Measurements from ENCODE around the gene GRIA3.
A peak's percentile ranks its signal among the peaks of the same experiment; 100 is the strongest.

The GRIA3 gene

DNA sequence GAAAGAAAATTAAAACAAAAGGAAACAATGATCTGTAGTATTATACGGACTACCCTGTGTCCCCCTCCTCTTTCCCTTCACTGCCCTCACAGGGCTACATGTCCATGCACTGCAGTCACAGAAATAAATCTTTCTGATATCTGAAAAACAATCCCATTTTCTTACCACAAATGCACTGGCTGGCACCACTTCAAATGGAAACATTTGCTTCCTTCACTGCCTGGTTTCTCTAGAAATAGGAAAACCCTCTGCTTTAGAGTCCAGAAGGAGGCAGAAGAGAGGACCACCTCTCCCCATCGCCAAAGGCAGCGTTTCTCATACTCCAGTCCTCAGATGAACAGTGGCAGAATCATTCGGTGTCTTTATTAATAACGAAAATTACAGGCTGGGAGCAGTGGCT lies 98.2 kb downstream of the GRIA3 start:
- no peak for DNase-seq

DNA sequence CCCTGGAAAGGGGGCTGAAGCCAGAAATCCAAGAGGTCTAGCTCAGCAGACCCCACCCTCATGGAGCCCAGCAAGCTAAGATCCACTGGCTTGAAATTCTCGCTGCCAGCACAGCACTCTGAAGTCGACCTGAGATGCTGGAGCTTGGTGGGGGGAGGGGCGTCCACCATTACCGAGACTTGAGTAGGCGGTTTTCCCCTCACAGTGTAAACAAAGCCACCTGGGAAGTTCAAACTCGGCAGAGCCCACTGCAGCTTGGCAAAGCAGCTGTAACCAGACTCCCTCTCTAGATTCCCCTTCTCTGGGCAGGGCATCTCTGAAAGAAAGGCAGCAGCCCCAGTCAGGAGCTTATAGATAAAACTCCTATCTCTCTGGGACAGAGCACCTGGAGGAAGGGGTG lies 99.3 kb downstream of the GRIA3 start:
- DNase-seq, result peak; percentile 43

DNA sequence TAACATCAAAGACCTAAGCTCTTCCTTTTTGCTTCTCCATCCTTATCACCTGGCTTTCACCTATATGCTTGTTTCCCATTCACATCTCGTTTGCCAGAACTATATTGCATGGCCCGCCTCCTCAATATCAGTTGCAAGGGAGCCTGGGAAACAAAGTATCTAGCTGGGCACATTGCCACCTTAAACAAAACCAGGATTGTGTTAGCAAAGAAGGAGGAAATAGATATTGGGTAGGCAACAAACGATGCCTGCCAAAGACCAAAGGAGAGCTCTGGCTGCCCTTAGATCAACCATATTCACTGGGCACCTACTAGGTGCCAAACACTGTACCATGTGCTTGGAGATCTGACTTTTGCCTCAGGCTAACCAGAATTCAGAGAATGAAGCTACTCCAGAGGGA lies 107.5 kb downstream of the GRIA3 start:
- DNase-seq, result no peak

DNA sequence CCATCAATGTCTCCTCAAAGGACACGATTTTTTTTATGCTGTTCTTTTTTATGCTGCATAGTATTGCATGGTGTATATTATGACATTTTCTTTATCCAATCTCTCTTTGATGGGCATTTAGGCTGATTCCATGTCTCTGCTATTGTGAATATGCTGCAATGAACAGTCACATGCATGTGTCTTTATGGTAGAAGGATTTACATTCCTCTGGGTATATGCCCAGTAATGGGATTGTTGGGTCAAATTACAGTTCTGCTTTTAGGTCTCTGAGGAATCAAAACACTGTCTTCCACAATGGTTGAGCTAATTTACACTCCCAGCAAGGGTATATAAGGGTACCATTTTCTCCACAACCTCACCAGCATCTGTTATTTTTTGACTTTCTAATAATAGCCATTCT lies 113.9 kb downstream of the GRIA3 start:
- DNase-seq, result no peak

DNA sequence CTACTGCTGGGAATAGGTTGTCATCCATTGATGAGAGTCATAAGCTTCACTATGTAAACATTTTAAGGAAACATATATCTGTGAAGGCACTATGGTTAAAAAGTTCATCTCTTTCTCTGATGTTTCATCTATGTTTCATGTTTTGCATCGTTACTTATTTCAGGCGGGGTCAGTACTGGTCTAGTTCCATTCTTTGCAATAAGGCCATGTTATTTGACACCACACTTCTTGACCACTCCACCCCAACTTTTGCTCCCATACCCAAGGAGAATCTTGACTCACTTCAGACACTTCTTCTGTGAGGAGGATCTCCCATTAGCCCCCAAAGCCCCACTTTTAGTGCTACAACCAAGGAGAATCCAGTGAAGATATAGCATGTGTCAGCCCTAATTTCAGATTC lies 119.4 kb downstream of the GRIA3 start:
- no peak for DNase-seq

DNA sequence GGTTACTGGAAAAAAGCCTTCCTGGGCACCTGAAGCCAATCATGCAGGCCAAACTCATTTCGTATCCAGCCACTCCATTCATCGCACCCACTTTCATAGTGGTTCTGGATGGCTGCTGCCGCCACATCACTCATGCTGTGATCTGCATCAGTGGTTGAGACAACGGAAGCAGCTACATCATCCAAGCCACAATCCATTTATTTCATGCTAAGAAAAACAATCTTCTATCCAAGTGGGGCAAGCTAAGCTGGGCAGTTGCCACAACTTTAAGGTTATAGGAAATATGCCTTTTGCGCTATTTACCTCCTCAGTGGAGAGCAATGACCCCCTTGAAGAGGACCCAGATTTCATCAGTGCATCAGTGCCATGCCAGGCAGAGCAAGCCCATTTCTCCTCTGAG lies 124.6 kb downstream of the GRIA3 start:
- no peak for DNase-seq

DNA sequence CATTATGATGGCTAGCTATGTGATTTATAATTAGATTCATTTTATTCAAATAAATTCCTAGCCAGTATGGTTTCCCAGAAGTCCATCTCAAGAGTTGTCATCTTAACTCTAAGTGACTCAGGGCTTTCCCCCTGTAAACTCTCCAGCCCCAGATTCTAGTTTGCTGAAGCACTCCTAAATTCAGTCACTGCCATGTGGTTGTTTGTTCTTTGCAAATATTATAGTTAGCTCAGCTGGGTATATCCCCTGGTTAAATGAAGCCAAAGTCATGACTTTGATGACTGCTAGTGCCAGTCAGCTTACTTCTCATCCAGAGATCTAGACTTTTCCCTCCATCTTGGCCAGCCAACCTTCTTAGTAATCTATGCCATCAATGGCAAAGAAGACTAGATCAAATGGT lies 126.0 kb downstream of the GRIA3 start:
- no peak for DNase-seq

DNA sequence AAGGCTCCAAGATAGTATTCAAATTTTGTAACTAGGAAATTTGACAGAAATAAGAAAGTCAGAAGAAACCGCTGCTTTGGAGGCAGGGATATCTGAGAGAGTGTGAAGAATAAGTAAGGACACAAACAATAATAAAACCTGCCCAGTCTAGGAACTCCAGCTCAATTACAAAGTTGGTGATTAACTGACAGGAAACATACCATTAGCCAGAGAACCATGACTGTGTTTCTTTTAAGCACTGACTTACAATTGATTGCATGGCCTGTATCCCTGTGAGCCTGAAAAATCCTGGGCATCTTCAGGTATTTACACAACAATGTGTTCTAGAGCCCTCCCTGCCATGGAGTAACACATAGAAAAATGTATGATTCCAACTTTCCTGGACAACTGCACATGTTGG lies 127.4 kb downstream of the GRIA3 start:
- no peak for DNase-seq

DNA sequence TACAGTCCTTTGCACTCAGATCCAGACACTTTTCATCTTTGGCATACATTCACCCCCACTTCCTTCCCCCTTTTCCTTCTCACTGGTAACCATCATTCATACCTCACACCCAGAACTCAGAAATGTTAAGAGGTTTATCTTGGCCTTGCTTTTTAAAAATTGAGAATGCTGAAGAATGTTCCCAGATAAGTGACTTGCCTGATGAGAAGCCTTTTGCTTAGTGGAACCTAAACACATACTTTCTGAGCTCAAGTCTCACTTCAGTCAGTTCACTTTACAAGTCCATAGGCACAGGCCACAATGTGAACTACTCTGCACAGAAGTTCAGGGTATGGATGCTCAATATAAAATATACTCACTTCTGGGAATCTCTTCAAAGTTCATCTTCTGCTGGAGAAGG lies 129.4 kb downstream of the GRIA3 start:
- DNase-seq, result no peak

DNA sequence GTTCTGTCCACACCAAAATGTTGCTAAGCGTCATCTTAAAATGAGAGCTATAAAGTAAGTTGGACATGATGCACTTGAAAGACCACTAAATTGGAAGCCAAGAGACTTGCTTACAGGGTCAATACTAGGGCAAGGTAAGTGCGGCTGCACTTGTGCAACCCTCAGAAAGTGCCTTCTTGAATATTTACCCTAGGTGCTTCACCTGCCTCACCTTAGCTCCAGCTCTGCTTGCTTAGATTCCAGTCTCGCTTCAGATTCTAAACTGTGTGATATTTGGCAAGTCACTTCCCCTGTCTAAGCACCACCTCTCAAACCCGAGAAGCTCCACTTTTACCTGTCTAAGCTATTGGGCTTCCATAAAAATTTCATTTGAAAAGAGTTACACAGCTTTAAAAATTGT lies 136.5 kb downstream of the GRIA3 start:
- DNase-seq, result no peak

DNA sequence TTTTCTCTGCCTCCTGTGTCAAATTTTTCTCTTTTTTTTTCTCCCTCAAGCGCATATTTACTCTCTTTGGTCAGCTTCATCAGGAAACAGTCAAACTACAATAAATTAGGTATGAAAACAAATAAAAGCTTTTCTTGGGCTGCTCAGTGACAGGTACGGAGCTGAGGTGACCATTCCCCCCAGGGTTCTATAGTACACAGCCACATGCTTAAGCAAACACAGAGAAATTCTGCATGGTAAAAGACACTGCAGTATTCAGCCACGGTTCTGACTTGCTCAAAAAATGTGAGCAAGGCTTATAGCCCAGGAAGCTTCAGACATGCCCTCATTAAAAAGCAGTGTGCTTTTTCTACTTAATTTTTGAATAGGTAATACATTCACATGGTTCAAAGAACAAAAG lies 138.5 kb downstream of the GRIA3 start:
- no peak for DNase-seq

DNA sequence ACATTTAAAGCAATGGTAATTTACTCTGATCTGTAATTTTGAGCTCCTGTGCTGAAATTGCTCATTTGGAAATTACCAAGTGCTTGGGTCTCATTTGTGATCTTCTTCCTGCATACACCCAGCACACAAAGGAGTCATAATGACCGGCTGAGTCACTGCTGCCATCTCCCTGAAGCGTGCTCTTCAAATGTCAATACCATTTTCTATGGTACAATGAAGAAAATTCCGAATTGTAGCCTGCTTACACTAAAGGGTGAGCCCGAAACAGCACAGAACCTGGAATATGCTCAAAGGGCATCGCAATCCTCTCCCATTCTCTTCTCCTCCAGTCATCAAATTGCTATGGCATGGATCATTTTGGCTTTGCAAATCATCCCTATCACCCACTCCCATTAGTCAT lies 140.5 kb downstream of the GRIA3 start:
- DNase-seq, result no peak

DNA sequence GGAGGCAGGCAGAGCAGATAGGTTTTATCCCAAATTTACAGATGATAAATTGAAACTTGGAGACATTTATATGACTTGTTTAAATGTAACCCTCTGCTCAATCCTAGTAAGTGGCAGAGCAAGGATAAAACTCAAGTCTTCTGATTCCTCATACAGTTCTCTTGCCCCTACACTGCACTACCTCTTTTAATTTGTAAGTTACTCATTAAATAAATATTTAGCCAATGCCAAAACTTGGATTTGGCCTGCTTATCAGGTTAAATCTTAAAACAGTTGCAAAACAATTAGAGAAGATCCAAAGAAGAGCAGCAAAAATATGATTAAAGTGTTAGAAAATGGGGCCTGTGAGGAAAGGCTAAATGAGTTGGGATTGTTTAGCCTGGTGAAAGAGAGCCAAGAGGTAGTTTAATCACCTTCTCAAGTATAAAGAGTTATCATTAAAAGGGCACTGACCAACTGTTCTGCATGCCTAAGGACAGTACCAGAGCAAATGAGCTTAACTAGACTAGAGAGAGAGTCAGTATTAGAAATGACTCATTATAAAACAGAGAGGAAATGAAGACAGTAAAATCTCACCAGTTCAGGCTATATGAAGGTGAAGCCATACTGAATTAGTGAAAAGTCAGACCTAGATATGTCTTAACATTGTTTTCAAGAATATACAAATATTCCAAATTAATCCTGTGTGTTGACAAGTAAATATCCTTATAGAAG lies 146.3 kb downstream of the GRIA3 start:
- no peak for DNase-seq

DNA sequence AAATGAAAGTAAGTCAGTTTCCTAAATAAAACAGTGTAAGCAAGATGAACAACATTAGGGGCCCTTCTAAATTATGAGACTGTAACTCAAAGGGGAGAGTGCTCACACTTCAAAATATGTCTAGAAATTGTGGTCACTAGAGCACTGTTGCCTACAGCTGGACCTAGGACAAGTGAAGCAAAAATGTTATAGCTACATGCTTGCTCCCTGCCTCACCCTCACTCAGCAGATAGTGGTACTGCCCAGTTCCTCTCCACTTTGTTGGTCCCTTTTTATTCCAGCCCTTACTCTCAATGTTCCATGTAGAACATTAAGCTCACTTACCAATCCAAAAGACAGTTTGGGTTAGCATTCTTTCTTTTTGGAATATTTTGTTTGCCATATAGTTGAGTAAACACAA lies 147.3 kb downstream of the GRIA3 start:
- DNase-seq, result no peak

DNA sequence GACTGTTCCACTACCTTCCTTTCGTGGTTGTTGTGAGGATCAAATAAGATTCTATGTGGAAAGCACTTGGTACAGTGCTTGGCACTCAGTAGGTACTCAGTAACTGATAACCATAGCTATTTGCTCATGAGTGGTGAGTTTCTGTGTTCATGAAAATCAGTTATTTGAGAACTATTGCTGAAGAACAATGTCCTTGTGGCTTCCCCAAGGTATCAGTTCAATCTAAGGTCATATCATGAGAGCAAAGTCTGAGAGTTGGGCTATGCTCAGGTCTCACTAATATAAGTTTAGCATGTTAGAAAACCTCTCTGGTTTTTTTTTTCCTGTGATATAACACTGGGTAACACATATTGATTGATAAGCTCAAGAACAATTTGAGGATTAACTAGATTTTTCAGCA lies 147.8 kb downstream of the GRIA3 start:
- DNase-seq, result no peak

DNA sequence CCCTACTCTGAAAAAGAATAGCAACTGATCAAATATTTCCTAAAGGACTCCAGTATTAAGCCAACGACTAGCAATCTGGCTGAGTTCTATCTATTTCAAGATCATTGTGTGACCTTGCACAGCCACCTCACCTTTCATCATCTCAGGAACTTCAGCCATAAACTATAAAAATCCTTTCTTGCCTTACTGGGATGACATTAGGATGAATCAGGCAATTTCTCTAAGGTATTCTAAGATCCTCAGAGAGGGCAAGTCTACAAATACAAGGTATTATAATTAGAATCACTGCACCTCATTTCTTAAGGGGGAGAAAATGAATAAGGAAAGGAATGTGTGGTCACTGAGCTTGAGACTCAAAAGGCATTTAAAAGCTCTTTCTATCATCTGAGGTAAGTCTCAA lies 152.6 kb downstream of the GRIA3 start:
- DNase-seq, result no peak

DNA sequence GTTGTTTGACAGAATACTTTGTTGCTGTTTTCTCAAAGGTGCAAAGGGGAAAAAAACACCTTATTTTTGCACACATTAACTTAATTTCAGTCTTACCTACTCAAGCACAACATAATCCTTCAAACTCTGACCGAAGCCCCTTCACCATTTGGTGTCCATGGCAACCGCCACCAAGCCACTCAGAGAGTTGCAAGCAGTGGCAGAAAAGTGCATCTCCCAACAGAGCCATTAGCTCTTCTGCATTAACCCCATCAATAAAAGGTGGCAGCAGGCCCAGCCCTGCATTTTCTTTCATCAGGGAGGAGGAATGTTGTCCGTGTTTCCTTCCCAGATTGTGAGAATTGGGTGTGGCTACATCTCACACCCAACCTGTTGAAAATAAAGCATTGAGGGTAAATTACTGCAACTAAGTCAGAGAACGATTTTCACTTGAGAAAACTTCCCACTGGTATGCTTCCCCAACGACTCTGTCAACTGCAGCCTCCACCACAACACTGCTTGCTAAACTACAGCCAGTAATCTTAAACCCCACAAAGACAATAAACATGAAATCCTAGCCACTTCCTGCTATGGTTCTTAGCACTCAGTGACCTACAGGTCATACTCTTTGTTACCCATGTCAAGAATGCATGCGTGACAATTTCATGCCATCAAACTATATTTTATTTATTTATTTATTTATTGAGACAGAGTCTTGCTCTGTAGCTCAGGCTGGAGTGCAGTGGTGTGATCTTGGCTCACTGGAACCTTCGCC lies 154.0 kb downstream of the GRIA3 start:
- no peak for DNase-seq

DNA sequence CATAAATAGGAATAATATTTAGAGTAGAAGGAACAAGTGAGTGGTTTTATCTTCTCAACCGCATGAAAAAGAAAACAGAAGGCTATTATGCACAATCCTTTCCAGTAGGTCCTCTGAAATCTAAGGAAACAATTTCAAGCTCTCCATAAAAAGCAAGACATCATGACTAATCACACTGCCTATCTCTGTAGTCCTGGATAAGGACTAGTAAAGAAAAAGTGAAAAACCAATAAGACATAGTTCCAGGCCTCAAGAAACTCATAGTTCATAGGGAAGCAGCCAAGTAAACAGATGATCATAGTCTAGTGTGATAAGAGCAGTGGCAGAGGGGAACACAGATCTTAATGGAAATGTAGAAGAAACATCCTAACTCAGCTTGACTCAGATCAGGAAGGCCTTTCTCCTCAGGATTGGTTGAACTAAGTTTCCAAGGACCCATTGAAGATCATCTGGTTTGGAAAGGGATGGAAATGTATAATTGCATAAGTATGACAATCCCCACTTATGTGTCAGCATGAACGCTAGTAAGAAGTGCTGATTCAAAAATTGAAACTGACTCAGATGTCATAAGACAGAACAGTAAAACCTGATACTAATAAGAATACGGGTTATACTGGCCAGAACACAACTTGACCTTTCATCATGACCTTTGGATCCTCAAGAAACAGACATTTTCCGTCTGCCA lies 155.3 kb downstream of the GRIA3 start:
- DNase-seq, result no peak

DNA sequence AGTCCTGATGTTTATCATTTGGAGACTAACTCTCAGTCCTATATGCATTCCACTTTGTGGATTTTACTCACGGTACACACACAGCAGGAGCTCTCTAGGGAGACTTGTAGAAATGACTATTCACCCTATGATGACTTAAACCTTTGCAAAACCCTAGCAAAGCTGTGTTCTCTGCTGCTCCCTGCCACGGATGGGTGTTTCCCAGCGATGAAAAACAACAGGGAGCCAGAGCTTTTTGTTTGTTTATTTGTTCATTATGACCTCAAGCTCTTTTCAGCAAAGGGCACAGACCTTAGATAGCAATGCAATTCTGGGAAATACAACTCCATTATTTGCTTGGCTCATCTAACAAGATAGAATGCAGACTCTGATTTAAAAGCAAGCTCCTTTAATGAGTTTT lies 156.6 kb downstream of the GRIA3 start:
- no peak for DNase-seq

DNA sequence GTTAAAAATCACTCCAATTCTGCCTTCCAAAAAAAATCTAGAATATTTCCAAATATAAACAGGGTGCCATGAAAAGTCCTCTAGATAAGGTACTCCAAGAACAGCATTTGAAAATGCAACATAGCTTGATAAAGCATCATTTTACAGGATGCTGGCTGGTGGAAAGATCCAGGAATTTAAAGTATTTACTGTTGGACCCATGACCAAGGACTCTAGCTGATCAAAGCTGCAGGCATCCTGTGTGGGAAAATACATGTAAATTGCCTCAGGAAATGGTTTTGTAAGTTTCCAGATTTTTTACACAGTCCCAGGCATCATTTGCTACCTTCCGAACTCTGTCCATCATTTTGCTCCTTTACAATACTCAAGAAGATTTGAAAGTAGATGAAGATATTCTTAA lies 164.4 kb downstream of the GRIA3 start:
- DNase-seq, result no peak

DNA sequence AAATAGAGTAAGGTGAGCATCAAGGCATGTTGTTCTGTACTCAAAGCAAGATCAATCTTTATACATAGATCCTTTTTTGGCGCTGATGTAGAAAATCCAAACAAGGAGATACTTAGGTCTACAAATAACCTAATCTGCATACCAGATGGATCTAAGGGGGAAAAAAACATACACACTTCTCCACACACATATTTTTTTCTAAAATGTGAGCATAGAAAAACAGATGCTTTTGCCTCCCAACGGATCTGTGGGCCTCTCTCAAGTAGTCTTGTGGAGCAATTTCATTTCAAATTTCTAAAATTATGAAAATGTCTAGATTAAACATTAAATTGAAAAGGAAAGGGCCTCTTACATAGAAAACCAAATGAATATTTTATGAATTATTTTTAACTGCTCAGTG lies 166.1 kb downstream of the GRIA3 start:
- DNase-seq, result no peak

DNA sequence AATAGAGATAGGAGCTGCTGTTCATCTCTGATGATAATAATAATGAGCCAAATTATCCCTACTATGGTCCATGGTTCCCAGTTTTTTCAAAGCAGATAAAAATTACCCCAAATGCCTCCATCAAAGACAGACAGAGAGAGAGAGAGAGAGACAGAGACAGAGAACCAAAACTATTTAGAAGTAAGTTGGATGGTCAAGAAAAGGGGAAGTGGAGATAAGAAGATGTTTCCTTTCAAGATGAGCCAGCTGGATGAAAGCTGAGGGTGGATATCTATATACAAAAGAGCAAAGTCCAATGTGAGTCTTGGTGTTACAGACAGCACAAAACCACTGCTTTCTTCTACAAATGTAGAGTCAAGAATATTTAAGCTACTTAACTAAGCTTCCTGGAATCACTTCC lies 173.9 kb downstream of the GRIA3 start:
- no peak for DNase-seq

DNA sequence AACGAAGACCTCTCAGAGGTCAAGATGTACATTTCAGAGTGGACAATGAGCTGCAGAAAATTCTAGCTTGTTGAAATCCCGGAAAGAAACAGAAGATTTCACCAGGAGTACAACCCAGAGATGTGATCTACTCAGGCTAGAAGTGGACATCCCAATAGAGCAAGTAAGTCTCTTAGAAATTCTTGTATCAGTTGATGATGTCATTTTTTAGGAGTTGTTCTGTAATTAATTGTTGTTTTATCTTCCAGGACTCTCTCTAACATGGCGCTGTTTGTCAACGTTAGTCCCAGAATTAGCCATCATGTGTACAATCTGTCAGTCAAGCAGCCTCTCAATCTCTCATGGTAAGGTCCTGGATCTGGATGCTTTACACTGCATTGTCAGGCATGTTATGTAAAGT lies 174.4 kb downstream of the GRIA3 start:
- DNase-seq, result no peak

DNA sequence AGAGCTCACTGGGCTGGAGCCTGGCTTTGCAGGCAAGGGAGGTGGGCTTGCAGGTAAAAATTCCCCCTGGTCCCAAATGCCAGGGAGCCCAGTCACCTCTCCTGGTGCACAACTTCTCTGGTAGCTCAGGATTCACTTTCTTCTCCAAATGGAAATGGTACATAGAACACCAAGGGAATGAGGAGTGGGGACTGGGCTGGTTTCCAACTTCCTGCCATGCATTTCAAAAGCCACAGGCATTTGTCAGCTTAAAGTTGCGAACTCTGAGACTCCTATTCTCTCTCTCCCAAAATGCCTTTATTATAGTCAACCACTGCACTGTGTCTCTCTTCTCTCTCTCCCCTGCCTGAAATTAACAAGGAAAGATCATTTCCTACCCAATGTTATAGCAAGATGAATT lies 177.3 kb downstream of the GRIA3 start:
- DNase-seq, result no peak

Measured in NCI-H510A (cell line).